ENCODE measurements around the gene PRPH2. TPM values are rescaled to one million over a fixed set of nuclear protein-coding genes. Genes with fewer than 3 reads are reported as not detected.

Gene PRPH2
- total and polyA plus RNA-seq, 2 of the 13 experiments (the other 11 are each of a cell fraction or from before 2014, with no cell fraction given): 0.03 to 0.04 TPM

GRCh38 chr6:42745640-42746462 lies 23.5 kb upstream of the PRPH2 start, which contains the start of gene TBCC (continued):
- no peak for TF ChIP-seq ZNF703 (CRISPR knock-in tag; IDR thresholded peaks at IDR 0.05; ENCODE audit: borderline replicate concordance)
- TF ChIP-seq KAT8 (CRISPR knock-in tag; IDR thresholded peaks at IDR 0.05): peak; percentile 94
- TF ChIP-seq ZNF570 (CRISPR knock-in tag; IDR thresholded peaks at IDR 0.05; ENCODE audit: borderline replicate concordance): no peak
- TF ChIP-seq ZNF513 (CRISPR knock-in tag; conservative IDR thresholded peaks at IDR 0.05): no peak
- TF ChIP-seq ZNF691 (CRISPR knock-in tag; IDR thresholded peaks at IDR 0.05; ENCODE audit: borderline replicate concordance, low read depth): peak; percentile 83; the same call in 1 of the 2 replicates
- TF ChIP-seq E2F5 (CRISPR knock-in tag; conservative IDR thresholded peaks at IDR 0.05): 0 out of 2 replicates have a peak, but pooled peaks have one; percentile 21
- TF ChIP-seq PRDM15 (CRISPR knock-in tag; IDR thresholded peaks at IDR 0.05): peak; percentile 54; the same call in 1 of the 2 replicates
- 0 out of 2 replicates have a peak, but pooled peaks have one; percentile 73 for TF ChIP-seq MLLT10 (CRISPR knock-in tag; IDR thresholded peaks at IDR 0.05)
- peak; percentile 82; the same call in 1 of the 2 replicates for TF ChIP-seq KMT2A (CRISPR knock-in tag; IDR thresholded peaks at IDR 0.05)
- no peak; the same call in 1 of the 2 replicates for TF ChIP-seq SPEN (CRISPR knock-in tag; IDR thresholded peaks at IDR 0.05; ENCODE audit: low read depth)
- peak; percentile 96 for TF ChIP-seq ZFP91 (CRISPR knock-in tag; IDR thresholded peaks at IDR 0.05; ENCODE audit: borderline replicate concordance)
- no peak for TF ChIP-seq BRF2 (CRISPR knock-in tag; IDR thresholded peaks at IDR 0.05)
- no peak for TF ChIP-seq NAIF1 (CRISPR knock-in tag; IDR thresholded peaks at IDR 0.05; ENCODE audit: borderline replicate concordance)
- TF ChIP-seq EZH2 (conservative IDR thresholded peaks at IDR 0.05; ENCODE audit: low read depth, low read length): no peak
- TF ChIP-seq NFIC (IDR thresholded peaks at IDR 0.05; ENCODE audit: low read length): no peak
- peak; percentile 57; the same call in 1 of the 2 replicates for TF ChIP-seq KLF6 (CRISPR knock-in tag; IDR thresholded peaks at IDR 0.05)
- TF ChIP-seq ZC3H13 (CRISPR knock-in tag; IDR thresholded peaks at IDR 0.05): no peak
- peak; percentile 76 for TF ChIP-seq ZNF614 (CRISPR knock-in tag; IDR thresholded peaks at IDR 0.05; ENCODE audit: borderline replicate concordance)
